Trophoblast cell (in vitro differentiated cells and primary cell): ENCODE results near the gene LUC7L2.

Experiments used
- DNase-seq, 2 donors: peaks; one replicate each; pipeline ENCODE4 v3.0.0-alpha.2; 2016
- H2AFZ ChIP-seq: 2 replicates; pipeline ENCODE4 v1.6.1; 2013; ENCODE audit warnings: low read length, moderate library complexity, mild to moderate bottlenecking; ENCODE audit not compliant: insufficient read depth, poor library complexity
- H2AK5ac ChIP-seq: 2 replicates; pipeline ENCODE4 v1.6.1; 2013; ENCODE audit warnings: mild to moderate bottlenecking, low read length
- H2BK120ac ChIP-seq: 2 replicates; pipeline ENCODE4 v1.6.1; 2013; ENCODE audit warnings: low read length, mild to moderate bottlenecking, moderate library complexity; ENCODE audit not compliant: insufficient read depth, poor library complexity
- H2BK12ac ChIP-seq: 2 replicates; pipeline ENCODE4 v1.6.1; 2013; ENCODE audit warnings: mild to moderate bottlenecking, low read length, moderate library complexity
- H2BK5ac ChIP-seq: 2 replicates; pipeline ENCODE4 v1.6.1; 2013; ENCODE audit warnings: low read length, low read depth, moderate library complexity, mild to moderate bottlenecking; ENCODE audit not compliant: poor library complexity
- H3K14ac ChIP-seq: 2 replicates; pipeline ENCODE4 v1.6.1; 2013; ENCODE audit warnings: mild to moderate bottlenecking, low read length
- H3K18ac ChIP-seq: 2 replicates; pipeline ENCODE4 v1.6.1; 2013; ENCODE audit warnings: mild to moderate bottlenecking, low read length
- H3K23ac ChIP-seq: 2 replicates; pipeline ENCODE4 v1.6.1; 2013; ENCODE audit warnings: low read length
- H3K27ac ChIP-seq: 2 replicates; pipeline ENCODE4 v1.5.1; 2013; ENCODE audit warnings: low read depth, mild to moderate bottlenecking, inconsistent platforms, low read length, moderate library complexity
- H3K27me3 ChIP-seq: 2 replicates; pipeline ENCODE4 v1.6.1; 2013; ENCODE audit warnings: inconsistent platforms, mild to moderate bottlenecking, low read length, moderate library complexity; ENCODE audit not compliant: insufficient read depth
- H3K36me3 ChIP-seq, 2 experiments: 1 replicate in 1 of 2; 2 replicates in 1 of 2; pipeline ENCODE4 v1.6.1; 2013; ENCODE audit warnings: low read length in 2 of 2, mild to moderate bottlenecking in 2 of 2, moderate library complexity in 1 of 2; ENCODE audit not compliant: insufficient read depth in 2 of 2, control insufficient read depth in 1 of 2
- H3K4ac ChIP-seq: 2 replicates; pipeline ENCODE4 v1.6.1; 2013; ENCODE audit warnings: low read depth, mild to moderate bottlenecking, low read length, moderate library complexity
- H3K4me1 ChIP-seq, 2 experiments: 1 replicate in 1 of 2; 2 replicates in 1 of 2; pipeline ENCODE4 v1.6.1; 2013; ENCODE audit warnings: low read length in 2 of 2, mild to moderate bottlenecking in 2 of 2, moderate library complexity in 1 of 2; ENCODE audit not compliant: insufficient read depth in 2 of 2, control insufficient read depth in 1 of 2
- H3K4me2 ChIP-seq: 2 replicates; pipeline ENCODE4 v1.6.1; 2013; ENCODE audit warnings: inconsistent platforms, mild to moderate bottlenecking, low read length, moderate library complexity
- H3K4me3 ChIP-seq: 2 replicates; pipeline ENCODE4 v1.5.1; 2013; ENCODE audit warnings: mild to moderate bottlenecking, low read depth, low read length, inconsistent platforms
- H3K79me1 ChIP-seq: one replicate; pipeline ENCODE4 v1.6.1; 2013; ENCODE audit warnings: low read length
- H3K79me2 ChIP-seq: 2 replicates; pipeline ENCODE4 v1.6.1; 2013; ENCODE audit warnings: low read length, mild to moderate bottlenecking; ENCODE audit not compliant: control insufficient read depth, insufficient read depth, poor library complexity
- H3K9ac ChIP-seq: 2 replicates; pipeline ENCODE4 v1.6.1; 2013; ENCODE audit warnings: mild to moderate bottlenecking, low read length
- H3K9me3 ChIP-seq: 2 replicates; pipeline ENCODE4 v1.6.1; 2013; ENCODE audit warnings: low read depth, mild to moderate bottlenecking, control low read depth, inconsistent platforms, low read length; ENCODE audit not compliant: insufficient read depth
- H4K12ac ChIP-seq: 2 replicates; pipeline ENCODE4 v1.6.1; 2013; ENCODE audit warnings: low read depth, mild to moderate bottlenecking, low read length, moderate library complexity
- H4K8ac ChIP-seq: 2 replicates; pipeline ENCODE4 v1.6.1; 2013; ENCODE audit warnings: low read depth, mild to moderate bottlenecking, low read length, moderate library complexity
- H4K91ac ChIP-seq: one replicate; pipeline ENCODE4 v1.6.1; 2013; ENCODE audit warnings: low read depth, mild to moderate bottlenecking, low read length, moderate library complexity
- WGBS: extraction: QIAGEN DNeasy Blood & Tissue Kit; methylation state at CpG from one replicate; pipeline ENCODE4 v1.1.7; 2013; ENCODE audit warnings: missing lambda C conversion rate; ENCODE audit not compliant: insufficient read length, insufficient coverage; ENCODE audit errors: extremely low coverage; 5-methylcytosine and 5-hydroxymethylcytosine counted together

LUC7L2 gene

DNA sequence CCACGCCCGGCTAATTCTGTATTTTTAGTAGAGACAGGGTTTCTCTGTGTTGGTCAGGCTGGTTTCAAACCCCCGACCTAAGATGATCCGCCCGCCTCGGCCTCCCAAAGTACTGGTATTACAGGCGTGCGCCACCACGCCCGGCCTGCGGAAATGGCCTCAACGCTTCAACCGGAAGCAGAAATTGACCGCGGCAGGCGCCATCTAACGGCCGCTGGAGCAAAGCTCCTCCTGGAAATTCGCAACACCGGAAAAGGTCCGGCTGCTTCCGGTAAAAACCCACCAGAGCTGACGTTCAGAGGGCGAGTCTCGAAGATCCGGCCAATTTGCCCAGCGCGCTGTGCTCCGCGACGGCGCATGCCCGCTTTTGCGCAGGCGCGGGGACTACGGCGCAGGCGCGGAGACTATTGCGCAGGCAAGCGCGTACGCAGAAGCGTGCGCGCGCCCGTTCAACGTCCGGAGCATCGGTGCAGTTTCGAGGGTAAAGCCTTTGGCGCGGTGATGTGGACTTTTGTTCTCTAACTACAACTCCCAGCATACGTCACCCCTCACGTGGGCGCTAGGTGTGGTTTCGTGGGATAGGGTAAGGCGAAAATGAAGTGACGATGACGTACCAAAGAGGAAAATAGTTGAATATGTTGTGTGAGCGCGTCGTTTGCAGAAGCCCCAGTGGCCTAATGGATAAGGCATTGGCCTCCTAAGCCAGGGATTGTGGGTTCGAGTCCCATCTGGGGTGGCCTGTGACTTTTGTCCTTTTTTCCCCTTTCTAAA is 19.5 kb upstream of the LUC7L2 start:
- Histone ChIP-seq H3K9me3 (no peaks in the 10 kb centered on the region), H3K27me3 (no peaks in the 10 kb centered on the region), H3K79me1 (peaks cover 10% of the 10 kb centered on the region), H3K14ac (no peak overlapping the region), H2BK120ac (no peak overlapping the region), H2AFZ (no peak overlapping the region), H3K9ac (no peak overlapping the region), H4K8ac (peak overlapping the region; percentile 73), H3K79me2 (peaks cover 3% of the 10 kb centered on the region), H3K4me2 (peak overlapping the region; percentile 87), H3K4me1 (peaks cover 0 to 3% of the 10 kb centered on the region in 2 experiments), H3K36me3 (no peaks in the 10 kb centered on the region), H3K4ac (no peak overlapping the region), H2BK12ac (no peak overlapping the region), H4K12ac (peak overlapping the region; percentile 43), H3K18ac (no peak overlapping the region), H3K23ac (no peak overlapping the region), H2BK5ac (no peak overlapping the region), H2AK5ac (no peak overlapping the region), H4K91ac (peak overlapping the region; percentile 99), H3K4me3 (peak overlapping the region; percentile 97), H3K27ac (peak overlapping the region; percentile 96)
- DNase-seq: peak; percentile 100
- WGBS: no CpG with 5 or more reads among the region's 66 CpGs

- WGBS: no CpG with 5 or more reads among the region's 9 CpGs
- no peak overlapping the region for H3K4ac ChIP-seq
- peak overlapping the region; percentile 67 for H2BK5ac ChIP-seq
- peak overlapping the region; percentile 65 for H3K14ac ChIP-seq
- peak overlapping the region; percentile 99 for H4K91ac ChIP-seq
- H3K79me2 ChIP-seq: peaks cover 3% of the 10 kb centered on the region
- no peak overlapping the region for H2AFZ ChIP-seq
- peak overlapping the region; percentile 78 for H4K12ac ChIP-seq
- peak overlapping the region; percentile 97 for H3K4me3 ChIP-seq
- H3K18ac ChIP-seq: peak overlapping the region; percentile 34
- H3K27me3 ChIP-seq: no peaks in the 10 kb centered on the region
- DNase-seq: no peak
- peak overlapping the region; percentile 92 for H4K8ac ChIP-seq
- H3K4me1 ChIP-seq: peaks cover 0 to 3% of the 10 kb centered on the region in 2 experiments
- peak overlapping the region; percentile 96 for H3K27ac ChIP-seq
- H3K9me3 ChIP-seq: no peaks in the 10 kb centered on the region
- no peak overlapping the region for H2BK12ac ChIP-seq
- no peak overlapping the region for H3K23ac ChIP-seq
- peak overlapping the region; percentile 81 for H2BK120ac ChIP-seq
- H3K79me1 ChIP-seq: peaks cover 10% of the 10 kb centered on the region
- peak overlapping the region; percentile 87 for H3K4me2 ChIP-seq
- peak overlapping the region; percentile 79 for H3K9ac ChIP-seq
- peaks cover 1 to 2% of the 10 kb centered on the region in 2 experiments for H3K36me3 ChIP-seq
- no peak overlapping the region for H2AK5ac ChIP-seq
Measured at GRCh38 chr7:139340808-139341057, 19.0 kb upstream of the LUC7L2 start.

DNA sequence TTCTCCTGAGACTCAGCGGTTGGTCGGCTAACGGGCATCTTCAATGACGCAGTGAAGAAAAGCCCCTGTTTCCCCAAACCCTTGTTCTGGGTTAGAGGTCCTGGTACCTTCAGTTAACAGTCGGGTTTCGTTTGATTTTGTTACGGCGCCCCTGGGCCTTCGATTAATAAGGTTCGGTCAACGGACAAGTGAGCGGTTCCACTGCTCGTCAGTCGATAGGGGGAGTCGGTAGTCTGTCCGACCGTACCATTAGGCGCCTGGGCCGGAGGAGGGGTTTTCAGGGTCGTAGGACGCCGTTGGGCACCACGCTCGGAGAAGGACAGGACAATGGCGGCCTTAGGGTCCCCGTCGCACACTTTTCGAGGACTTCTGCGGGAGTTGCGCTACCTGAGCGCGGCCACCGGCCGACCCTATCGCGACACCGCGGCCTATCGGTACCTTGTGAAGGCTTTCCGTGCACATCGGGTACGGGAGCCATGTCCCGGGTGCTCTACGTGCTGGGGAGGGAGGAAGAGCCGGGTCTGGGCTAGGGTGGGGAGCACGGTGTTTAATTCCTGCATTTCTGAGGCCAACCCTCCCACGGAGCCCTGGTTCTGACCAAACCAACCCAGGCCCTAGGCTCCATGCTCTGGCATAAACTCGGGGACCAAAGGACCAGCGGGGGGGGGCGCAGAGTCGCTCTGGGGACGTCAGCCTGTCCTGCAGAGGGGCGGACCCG is 18.5 kb upstream of the LUC7L2 start, which contains the start of gene FMC1:
Gene FMC1 (plus strand): TSS at position 280 of the 718 bp plus-strand sequence. CDS start 48 bp downstream, at position 328.
- peaks cover 10% of the 10 kb centered on the region for H3K79me1 ChIP-seq
- H3K4me1 ChIP-seq: peaks cover 0 to 3% of the 10 kb centered on the region in 2 experiments
- H2AFZ ChIP-seq: peak within 1 kb of the TSS; percentile 56
- H3K79me2 ChIP-seq: peaks cover 3% of the 10 kb centered on the region
- peak within 1 kb of the TSS; percentile 92 for H4K8ac ChIP-seq
- peak within 1 kb of the TSS; percentile 99 for H4K91ac ChIP-seq
- no peak within 1 kb of the TSS for H3K23ac ChIP-seq
- peak within 1 kb of the TSS; percentile 97 for H3K4me3 ChIP-seq
- H3K18ac ChIP-seq: peak within 1 kb of the TSS; percentile 98
- peak within 1 kb of the TSS; percentile 99 for H3K9ac ChIP-seq
- WGBS: no CpG with 5 or more reads among the region's 54 CpGs
- DNase-seq: peak; percentile 90 to 93
- H3K27ac ChIP-seq: peak within 1 kb of the TSS; percentile 96
- H3K27me3 ChIP-seq: no peaks in the 10 kb centered on the region
- no peaks in the 10 kb centered on the region for H3K9me3 ChIP-seq
- peak within 1 kb of the TSS; percentile 83 for H3K14ac ChIP-seq
- H2BK12ac ChIP-seq: no peak within 1 kb of the TSS
- H3K4ac ChIP-seq: peak within 1 kb of the TSS; percentile 87
- peak within 1 kb of the TSS; percentile 81 for H2BK120ac ChIP-seq
- H4K12ac ChIP-seq: peak within 1 kb of the TSS; percentile 99
- H2AK5ac ChIP-seq: peak within 1 kb of the TSS; percentile 21
- peaks cover 1 to 2% of the 10 kb centered on the region in 2 experiments for H3K36me3 ChIP-seq
- H3K4me2 ChIP-seq: peak within 1 kb of the TSS; percentile 87
- H2BK5ac ChIP-seq: peak within 1 kb of the TSS; percentile 74

- Histone ChIP-seq H3K27me3 (no peaks in the 10 kb centered on the region), H2BK120ac (no peak overlapping the region), H3K9ac (peak overlapping the region; percentile 51), H3K14ac (peak overlapping the region; percentile 18), H2BK5ac (peak overlapping the region; percentile 9), H3K18ac (no peak overlapping the region), H3K4me2 (peak overlapping the region; percentile 87), H4K8ac (peak overlapping the region; percentile 79), H2AFZ (no peak overlapping the region), H3K27ac (peak overlapping the region; percentile 8), H4K12ac (no peak overlapping the region), H3K36me3 (peaks cover 2 to 3% of the 10 kb centered on the region in 2 experiments), H3K79me1 (peaks cover 10% of the 10 kb centered on the region), H3K79me2 (peaks cover 3% of the 10 kb centered on the region), H3K23ac (no peak overlapping the region), H3K4ac (no peak overlapping the region), H3K9me3 (no peaks in the 10 kb centered on the region), H3K4me1 (peaks cover 0 to 3% of the 10 kb centered on the region in 2 experiments), H3K4me3 (peak overlapping the region; percentile 39), H4K91ac (no peak overlapping the region), H2AK5ac (no peak overlapping the region), H2BK12ac (no peak overlapping the region)
- DNase-seq: peak; percentile 66 to 82
- no CpG with 5 or more reads among the region's 9 CpGs for WGBS
Measured at GRCh38 chr7:139341776-139342226, 17.9 kb upstream of the LUC7L2 start.
